ENCODE data around the gene B4GALNT1. TPM values are rescaled to one million over a fixed set of nuclear protein-coding genes. Genes with fewer than 3 reads are reported as not detected.
A peak's percentile ranks its signal among the peaks of the same experiment; 100 is the strongest.

B4GALNT1 gene
- total RNA-seq, 4 donors from 2014 or later, result 0.36 to 3.0 (median 1.0) TPM

DNA sequence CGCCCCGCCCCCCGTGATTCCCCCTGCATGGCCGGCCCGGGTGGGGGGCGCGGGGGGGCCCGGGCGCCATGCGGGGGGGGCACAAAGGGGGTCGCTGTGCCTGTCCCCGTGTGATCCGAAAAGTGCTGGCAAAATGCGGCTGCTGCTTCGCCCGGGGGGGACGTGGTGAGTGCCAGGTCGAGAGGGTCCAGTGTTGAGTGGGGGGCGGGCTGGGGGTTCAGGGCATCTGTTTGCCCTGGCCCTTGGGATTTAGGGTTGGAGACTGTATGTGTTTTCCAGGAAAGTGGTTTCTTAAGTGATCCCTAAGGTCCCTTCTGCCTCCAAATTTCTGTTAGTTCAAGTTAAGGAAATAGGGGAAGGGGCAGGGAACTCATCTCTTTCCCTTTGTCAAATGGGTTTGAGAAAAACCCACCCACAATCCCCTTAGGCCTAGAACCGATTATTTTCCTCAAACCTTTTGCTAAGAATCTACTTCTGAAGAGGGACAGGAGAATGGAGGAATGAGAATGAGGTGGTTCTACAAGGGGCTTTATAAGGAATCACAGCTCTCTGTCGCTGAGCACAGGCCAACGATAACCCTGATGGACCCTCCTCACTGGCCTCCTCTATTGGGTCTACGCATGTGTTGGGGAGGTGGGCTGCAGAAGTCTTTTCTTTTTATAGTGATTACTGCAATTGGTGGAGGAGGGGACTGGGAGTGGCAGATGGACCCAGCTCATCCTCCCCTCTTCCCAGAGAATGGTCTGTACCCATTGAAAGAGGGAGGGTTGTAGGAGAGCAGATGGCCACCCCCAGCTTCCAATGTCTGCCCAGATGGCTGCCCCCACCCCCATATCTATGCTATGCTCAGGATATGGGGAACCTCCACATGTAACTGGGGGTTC lies 20.9 kb downstream of the B4GALNT1 start:
- DNase-seq (ENCODE audit: low spot score) (no peak), ATAC-seq (ENCODE audit: low FRiP score) (no peak)
- TF ChIP-seq, protein P1, sequence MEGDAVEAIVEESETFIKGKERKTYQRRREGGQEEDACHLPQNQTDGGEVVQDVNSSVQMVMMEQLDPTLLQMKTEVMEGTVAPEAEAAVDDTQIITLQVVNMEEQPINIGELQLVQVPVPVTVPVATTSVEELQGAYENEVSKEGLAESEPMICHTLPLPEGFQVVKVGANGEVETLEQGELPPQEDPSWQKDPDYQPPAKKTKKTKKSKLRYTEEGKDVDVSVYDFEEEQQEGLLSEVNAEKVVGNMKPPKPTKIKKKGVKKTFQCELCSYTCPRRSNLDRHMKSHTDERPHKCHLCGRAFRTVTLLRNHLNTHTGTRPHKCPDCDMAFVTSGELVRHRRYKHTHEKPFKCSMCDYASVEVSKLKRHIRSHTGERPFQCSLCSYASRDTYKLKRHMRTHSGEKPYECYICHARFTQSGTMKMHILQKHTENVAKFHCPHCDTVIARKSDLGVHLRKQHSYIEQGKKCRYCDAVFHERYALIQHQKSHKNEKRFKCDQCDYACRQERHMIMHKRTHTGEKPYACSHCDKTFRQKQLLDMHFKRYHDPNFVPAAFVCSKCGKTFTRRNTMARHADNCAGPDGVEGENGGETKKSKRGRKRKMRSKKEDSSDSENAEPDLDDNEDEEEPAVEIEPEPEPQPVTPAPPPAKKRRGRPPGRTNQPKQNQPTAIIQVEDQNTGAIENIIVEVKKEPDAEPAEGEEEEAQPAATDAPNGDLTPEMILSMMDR (IDR thresholded peaks at IDR 0.05), result no peak

DNA sequence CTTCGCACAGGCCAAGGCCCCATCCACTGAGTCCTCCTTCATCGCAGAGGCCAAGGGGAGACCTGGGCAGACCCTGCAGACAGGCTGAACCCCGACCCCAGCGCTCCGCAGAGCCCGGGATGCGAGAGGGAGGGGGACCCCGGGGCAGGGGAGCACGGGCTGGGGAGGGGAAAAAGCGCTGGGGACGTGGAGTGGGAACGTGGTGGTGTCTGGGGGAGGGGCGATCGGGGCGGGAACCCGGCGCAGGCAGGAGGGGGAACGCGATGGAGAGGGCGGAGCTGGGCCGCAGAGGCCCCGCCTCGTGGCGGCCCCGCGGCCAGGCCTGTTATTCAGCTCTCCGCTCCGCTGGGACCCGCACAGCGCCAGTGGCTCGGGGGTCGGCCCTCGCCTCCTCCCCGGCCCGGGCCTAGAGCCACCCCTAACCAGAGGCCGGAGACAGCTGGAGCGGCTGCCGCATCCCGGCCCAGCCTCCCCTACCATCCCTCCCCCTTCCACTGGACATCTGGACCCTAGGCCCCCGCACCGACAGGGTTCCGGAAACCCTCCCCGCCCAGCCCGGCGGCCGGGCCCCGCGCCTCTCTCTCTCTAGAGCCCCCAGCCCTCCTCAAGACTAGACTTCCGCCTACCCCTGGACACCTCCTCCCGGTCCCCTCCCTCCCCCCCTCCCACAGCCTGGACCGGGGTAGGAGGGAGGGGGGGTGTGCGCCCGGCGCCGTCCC lies 21.7 kb downstream of the B4GALNT1 start, which contains the start of gene ARHGEF25:
Gene ARHGEF25, plus strand, starts transcription at position 328 of the 719 bp plus-strand sequence. CDS start 460 bp downstream, outside the sequence.
- TF ChIP-seq, protein P1 (IDR thresholded peaks at IDR 0.05), result no peak
- ATAC-seq (ENCODE audit: low FRiP score) (peak; percentile 77), DNase-seq (ENCODE audit: low spot score) (no peak)

DNA sequence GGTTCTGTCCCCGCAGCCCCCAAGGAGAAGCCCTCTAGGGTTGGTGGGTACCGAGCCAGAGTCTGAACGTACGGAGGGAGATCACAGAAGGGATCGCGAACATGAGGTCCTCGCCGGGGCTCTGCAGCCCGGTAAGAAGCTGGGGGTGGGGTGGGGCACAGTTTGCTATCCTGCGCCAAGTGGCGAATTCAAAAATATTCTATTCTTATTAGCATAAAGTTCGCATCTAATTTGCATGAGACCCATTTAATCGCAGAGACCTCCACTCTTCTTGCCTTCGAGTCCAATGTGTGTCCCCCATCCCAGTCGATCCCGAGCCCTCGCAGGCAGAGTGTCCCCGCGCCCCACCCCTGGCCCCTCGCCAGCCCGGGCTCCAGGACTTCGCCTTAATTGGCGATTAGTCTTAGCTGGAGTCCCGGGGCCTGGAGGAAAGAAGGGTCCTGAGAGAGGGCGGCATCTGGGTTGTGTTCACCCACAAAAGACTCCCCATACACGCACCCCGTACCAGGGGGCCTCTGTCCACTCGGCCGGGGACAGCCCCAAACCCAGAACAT lies 22.4 kb downstream of the B4GALNT1 start:
- DNase-seq (ENCODE audit: low spot score) (no peak), ATAC-seq (ENCODE audit: low FRiP score) (peak; percentile 25)
- TF ChIP-seq, protein P1 (IDR thresholded peaks at IDR 0.05), result no peak

DNA sequence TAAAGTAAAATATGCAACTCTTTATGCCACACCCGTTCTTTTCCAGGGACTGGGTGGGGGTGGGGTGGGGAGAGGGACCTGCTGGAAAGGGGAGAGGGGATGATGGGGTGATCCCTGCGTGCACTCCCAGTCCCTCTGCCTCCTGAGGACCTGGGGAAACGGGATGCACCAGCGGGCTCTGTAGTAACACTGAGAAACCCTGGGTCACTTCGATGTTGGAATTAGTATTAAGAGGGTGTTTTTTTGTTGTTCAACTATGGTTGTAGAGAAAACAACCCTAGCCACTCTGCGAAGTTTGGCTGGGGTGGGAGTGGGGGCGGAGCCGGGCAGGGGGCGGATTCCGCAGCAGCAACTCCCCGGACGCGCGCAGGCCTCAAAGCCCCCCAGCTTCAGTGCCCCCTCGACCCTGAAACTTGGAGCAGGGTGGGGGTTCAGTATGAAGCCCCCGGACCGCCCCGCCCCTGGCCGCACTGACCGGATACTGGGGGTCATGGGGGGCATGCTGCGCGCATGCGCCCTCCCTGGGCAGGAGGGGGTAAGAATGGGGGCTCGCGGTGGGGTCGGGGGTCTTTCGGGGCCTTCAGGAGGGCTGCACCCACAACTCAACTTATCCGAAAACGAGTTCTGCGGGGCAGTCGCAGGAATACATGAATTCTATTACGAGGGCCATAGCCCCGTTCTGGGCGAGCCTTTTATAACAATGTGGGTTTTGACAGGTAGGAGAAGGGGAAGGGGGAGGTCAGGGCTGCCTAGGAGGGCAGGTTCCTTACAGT lies 23.0 kb downstream of the B4GALNT1 start:
- DNase-seq (ENCODE audit: low spot score) (no peak), ATAC-seq (ENCODE audit: low FRiP score) (no peak)
- TF ChIP-seq, protein P1 (IDR thresholded peaks at IDR 0.05), result no peak

DNA sequence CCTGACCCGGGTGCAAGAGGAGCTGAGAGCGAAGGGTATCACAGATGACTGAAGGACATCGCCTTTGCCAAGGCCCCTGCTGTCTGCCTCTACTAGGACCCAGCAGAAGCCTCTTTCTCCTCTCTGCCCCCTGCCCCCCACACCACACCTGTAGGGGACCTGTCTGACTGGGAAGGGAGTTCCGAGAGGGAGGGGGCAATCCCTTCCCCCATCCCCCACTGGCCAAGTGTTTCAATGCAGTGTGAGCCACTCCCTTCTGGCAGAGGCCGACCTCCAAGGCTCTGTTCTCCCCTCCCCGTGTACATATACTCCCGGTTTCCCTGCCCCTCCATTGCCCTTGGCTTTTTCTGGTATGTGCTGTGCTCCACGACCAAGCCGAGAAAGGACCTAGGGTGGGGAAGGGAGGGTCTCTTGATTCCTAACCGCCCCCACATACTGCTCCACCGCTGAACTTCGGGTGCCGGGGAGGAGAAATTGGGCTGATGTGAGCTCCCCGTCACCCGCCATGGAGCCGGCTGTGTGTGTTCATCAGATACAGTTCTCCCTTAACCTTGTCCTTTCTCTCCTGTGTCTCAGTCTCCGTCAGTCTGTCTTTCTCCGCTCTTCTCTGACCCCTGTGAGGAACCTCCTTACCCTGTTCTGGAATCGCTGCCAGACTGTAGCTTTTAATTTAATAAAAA lies 23.8 kb downstream of the B4GALNT1 start:
- TF ChIP-seq, protein P1 (IDR thresholded peaks at IDR 0.05), result no peak
- DNase-seq (ENCODE audit: low spot score) (no peak), ATAC-seq (ENCODE audit: low FRiP score) (no peak)
